IPS-15b (cell line): ENCODE data around the gene LHFPL3.

Experiments
- H3K27me3 ChIP-seq: one replicate; pipeline ENCODE4 v1.6.1; 2013; ENCODE audit warnings: low read length; ENCODE audit not compliant: control insufficient read depth, insufficient read depth
- H3K36me3 ChIP-seq: one replicate; pipeline ENCODE4 v1.6.1; 2013; ENCODE audit warnings: low read length; ENCODE audit not compliant: control insufficient read depth, insufficient read depth
- H3K4me1 ChIP-seq: one replicate; pipeline ENCODE4 v1.6.1; 2013; ENCODE audit warnings: mild to moderate bottlenecking, low read length; ENCODE audit not compliant: control insufficient read depth, insufficient read depth
- H3K4me3 ChIP-seq: one replicate; pipeline ENCODE4 v1.5.1; 2013; ENCODE audit warnings: low read depth, low read length
- H3K9ac ChIP-seq: one replicate; pipeline ENCODE4 v1.6.1; 2013; ENCODE audit warnings: low read depth, mild to moderate bottlenecking, low read length
- H3K9me3 ChIP-seq: one replicate; pipeline ENCODE4 v1.6.1; 2013; ENCODE audit warnings: mild to moderate bottlenecking, low read length; ENCODE audit not compliant: control insufficient read depth, insufficient read depth

The LHFPL3 gene

DNA sequence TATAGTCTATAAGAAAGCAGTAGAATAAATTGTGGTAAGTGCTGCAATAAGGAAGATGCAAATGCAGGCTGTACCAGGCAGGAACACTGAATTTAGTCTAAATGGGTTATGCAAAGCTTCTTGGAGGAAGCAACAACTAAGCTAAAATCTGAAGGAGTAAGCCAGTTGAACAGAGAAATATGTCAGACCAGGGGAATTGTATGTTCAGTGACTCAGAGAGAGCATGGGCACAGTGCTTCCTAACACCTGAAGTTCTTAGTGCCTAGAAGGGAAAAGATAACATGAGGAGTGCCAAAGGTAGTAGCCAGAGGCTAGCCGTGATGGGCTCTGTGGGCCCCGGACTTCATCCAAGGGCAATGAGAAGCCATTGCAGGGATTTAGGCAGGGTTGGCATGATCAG is 481.5 kb downstream of the LHFPL3 start:
- H3K9ac ChIP-seq: no peak overlapping the region
- H3K36me3 ChIP-seq: no peaks in the 10 kb centered on the region
- no peaks in the 10 kb centered on the region for H3K9me3 ChIP-seq
- no peaks in the 10 kb centered on the region for H3K27me3 ChIP-seq
- no peak overlapping the region for H3K4me3 ChIP-seq
- H3K4me1 ChIP-seq: no peaks in the 10 kb centered on the region

DNA sequence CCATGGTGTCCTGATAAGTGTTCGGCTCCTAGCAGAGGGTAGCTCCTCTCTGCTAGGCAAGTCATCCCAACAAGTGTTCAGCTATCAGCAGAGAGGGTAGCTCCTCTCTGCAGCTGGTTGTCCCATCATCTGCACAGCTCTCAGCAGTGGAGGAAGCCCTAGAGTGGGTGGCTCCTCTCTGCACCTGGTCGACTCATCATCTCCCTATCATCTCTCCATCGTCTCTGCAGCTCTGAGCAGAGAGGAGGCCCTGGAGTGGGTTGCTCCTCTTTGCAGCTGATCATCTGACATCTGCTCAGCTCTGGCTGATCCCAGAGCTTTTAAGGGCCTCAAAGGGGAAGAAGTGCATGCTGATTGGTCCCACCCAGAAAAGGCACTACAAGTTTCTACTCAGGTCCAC is 485.7 kb downstream of the LHFPL3 start:
- H3K36me3 ChIP-seq: no peaks in the 10 kb centered on the region
- no peaks in the 10 kb centered on the region for H3K27me3 ChIP-seq
- H3K4me3 ChIP-seq: no peak overlapping the region
- no peaks in the 10 kb centered on the region for H3K9me3 ChIP-seq
- H3K9ac ChIP-seq: no peak overlapping the region
- H3K4me1 ChIP-seq: no peaks in the 10 kb centered on the region

DNA sequence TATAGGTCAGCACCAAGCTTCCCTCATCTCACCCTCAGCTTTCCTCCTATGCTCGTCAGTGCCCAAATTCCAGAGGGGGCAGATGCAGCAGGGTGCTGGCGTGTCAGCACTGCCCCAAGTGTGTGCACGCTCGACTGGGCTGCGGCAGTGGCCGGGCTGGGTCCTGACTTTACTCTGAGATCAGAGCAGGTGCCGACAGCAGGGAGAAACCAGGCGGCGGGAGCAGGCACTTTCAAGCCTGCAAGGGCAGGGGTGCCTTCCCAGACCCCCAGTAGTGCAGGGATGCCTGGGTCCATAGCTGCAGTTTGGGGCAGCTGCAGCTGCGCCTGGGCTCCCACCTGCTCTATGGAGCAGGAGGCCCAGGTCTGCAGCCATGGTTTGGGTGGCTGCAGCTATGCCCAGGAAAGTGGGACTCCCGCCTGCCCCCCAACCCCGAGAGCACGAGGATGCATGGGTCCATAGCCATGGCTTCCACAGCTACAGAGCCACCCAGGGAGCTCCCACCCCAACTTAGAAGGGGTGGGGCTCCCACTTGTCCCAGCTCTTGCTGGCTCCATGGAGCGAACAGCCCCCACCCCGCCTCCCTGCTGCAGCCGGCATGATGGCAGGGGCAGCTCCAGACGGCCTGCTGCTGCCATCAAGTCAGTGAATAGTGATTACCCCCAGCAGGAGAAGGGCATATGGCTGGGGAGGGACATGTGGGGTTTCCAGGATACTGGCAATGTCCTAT is 486.4 kb downstream of the LHFPL3 start:
- H3K4me1 ChIP-seq: no peaks in the 10 kb centered on the region
- H3K9ac ChIP-seq: no peak overlapping the region
- no peak overlapping the region for H3K4me3 ChIP-seq
- no peaks in the 10 kb centered on the region for H3K9me3 ChIP-seq
- no peaks in the 10 kb centered on the region for H3K27me3 ChIP-seq
- no peaks in the 10 kb centered on the region for H3K36me3 ChIP-seq

DNA sequence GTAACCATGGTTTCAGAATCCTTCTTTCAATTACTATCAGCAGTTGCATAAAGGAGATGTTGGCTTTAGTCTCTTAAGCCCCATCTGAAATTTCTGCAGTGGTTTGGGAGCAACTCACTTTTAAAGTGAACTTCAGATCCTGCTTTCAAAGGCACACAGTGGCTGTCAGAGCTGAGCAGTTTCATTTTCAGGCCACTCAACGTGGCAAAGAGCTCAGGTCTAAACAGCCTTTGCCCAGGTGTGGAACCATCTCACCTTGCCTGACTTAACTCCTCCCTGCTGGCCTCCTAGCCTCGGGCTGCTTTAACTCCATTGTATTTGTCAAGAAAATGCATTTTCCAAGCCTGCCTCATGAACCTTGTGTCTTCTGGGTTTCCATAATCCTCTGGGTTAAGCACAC is 488.1 kb downstream of the LHFPL3 start:
- no peak overlapping the region for H3K9ac ChIP-seq
- no peaks in the 10 kb centered on the region for H3K27me3 ChIP-seq
- no peaks in the 10 kb centered on the region for H3K9me3 ChIP-seq
- H3K4me3 ChIP-seq: no peak overlapping the region
- no peaks in the 10 kb centered on the region for H3K36me3 ChIP-seq
- no peaks in the 10 kb centered on the region for H3K4me1 ChIP-seq

DNA sequence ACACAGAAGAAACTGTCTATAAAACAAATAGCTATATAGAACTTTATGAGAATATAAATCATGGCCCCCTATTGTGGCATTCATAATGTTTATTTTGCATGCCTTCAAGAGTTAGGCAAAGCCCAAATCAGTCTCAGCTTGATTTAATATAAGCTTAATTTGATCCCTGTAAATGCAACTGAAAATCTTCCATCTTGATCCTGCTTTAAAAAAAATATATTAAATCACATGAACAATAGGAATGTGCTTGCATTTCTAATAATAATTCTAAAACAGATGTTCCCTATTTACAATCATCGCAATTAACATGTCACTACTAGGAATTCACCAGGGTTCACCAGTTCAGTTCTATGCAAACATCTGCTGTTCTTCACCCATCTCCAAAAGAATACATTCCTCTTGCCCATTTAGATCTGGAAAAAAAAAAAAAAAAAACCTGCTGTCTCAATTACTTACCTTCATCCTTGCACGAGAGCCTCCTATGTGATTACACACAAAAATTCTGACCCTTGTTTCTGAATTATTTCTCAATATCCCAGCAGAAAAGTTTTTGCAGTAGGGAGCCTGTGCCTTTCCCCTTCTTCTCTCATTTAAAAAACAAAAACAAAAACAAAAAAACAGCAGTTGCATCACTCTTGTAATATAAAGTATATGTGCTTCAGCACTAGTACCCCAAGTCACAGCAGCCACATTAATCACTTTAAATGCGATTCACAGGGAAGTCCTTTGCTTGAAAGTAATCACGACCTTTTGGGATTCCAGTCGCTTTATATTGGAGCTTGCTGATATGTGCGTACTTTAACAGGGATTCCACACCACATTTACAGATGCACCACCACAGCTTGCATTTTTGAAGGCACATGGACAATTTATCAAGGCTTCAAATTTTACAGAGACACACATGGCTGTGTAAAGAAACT is 490.8 kb downstream of the LHFPL3 start:
- Histone ChIP-seq H3K4me1 (no peaks in the 10 kb centered on the region), H3K9me3 (no peaks in the 10 kb centered on the region)

DNA sequence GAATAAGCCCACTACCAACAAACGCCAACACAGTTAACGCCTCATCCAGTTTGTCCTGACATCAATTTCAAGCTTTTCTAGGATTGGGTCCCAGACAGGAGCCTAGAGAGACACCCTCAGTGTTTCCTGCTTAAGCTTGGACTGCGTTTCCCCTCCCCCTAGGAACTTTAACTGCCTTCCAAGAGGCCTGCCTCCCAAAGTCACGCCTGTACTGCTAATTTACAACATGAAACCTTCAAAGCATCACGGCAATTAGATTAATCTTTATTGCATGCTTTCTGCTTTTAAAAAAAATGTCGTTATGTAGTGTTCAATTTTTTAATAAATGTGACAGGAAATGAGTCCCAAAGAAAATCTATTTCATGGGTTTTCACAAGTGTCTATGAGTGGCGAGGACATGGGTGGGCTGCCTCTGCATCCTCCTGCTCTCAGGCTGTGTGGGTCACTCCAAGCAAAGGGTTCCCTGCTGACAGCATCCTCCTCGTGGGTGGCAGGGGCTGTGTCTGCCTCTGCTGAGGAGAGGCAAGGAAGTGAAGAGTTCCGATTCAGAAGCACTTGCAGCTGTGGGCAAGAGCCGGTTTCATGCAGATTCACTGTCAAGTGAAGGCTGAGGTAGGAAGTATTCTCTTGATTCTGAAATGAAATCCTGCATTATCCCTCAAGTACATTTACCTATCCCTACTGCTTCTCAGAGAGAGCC is 492.6 kb downstream of the LHFPL3 start:
- H3K27me3 ChIP-seq: no peaks in the 10 kb centered on the region
- H3K4me3 ChIP-seq: no peak overlapping the region
- no peaks in the 10 kb centered on the region for H3K4me1 ChIP-seq
- no peaks in the 10 kb centered on the region for H3K36me3 ChIP-seq
- no peaks in the 10 kb centered on the region for H3K9me3 ChIP-seq
- no peak overlapping the region for H3K9ac ChIP-seq

More for the DNA sequence above, 490.8 kb downstream of the LHFPL3 start:
- Histone ChIP-seq H3K4me3 (no peak overlapping the region), H3K27me3 (no peaks in the 10 kb centered on the region), H3K36me3 (no peaks in the 10 kb centered on the region), H3K9ac (no peak overlapping the region)

DNA sequence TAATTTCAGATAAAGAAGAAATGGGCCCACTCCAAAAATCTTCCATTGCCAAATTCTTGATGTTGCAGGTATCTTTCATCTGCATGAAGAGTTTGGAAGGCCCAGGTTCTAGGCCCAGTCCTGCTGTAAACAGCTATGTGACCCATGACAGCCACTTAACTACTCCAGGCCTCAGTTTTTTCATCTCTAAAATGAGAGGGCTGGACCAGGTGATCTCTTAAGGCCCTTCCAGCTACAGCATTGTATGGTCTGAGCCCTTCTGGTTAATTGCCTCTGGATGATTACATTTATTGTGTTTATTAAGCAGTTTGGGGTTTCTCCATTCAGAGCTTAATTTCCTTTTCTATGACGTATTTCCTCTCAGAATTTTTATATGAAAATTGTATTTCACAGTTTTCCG is 494.8 kb downstream of the LHFPL3 start:
- Histone ChIP-seq H3K4me3 (no peak overlapping the region), H3K4me1 (no peaks in the 10 kb centered on the region), H3K9me3 (no peaks in the 10 kb centered on the region), H3K27me3 (no peaks in the 10 kb centered on the region), H3K9ac (no peak overlapping the region), H3K36me3 (no peaks in the 10 kb centered on the region)

DNA sequence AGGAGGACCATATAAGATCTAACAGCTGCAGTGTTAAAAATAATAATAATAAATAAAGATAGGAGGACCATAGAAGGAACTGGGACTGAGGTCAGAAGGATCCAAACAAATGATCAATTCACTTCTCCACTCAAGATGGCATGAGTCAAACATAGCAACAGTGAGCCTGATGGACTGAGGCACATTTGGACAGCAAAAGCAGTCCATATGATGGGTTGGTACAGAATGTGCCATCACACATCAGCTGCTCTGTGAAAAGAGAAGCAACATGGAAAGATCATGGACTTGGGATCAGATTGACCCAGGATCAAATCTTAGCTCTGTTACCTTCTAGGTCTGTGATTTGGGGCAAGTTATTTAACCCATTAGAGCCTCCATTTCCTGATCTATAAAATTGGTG is 496.7 kb downstream of the LHFPL3 start:
- no peaks in the 10 kb centered on the region for H3K27me3 ChIP-seq
- H3K4me3 ChIP-seq: no peak overlapping the region
- H3K36me3 ChIP-seq: no peaks in the 10 kb centered on the region
- H3K4me1 ChIP-seq: no peaks in the 10 kb centered on the region
- H3K9me3 ChIP-seq: no peaks in the 10 kb centered on the region
- H3K9ac ChIP-seq: no peak overlapping the region

DNA sequence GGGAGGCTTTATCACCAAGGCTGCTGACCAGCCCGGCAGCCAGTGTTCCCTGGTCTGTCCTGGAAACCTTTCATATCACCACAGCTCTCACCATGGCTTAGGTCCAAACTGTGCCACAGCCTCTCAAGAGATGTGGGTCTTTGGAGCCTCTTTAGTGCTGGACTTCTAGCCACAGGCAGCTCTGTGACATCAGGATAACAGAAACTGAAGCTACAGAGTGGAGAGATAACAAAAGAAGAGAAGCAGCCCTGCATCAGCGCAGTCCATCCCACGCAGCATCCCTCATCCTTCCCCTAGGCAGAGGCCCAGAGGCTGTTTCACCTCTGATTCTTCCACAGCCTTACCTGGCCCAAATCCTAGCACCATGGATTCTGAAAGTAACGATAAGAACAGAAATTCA is 497.7 kb downstream of the LHFPL3 start:
- H3K9ac ChIP-seq: no peak overlapping the region
- no peaks in the 10 kb centered on the region for H3K36me3 ChIP-seq
- no peaks in the 10 kb centered on the region for H3K4me1 ChIP-seq
- no peak overlapping the region for H3K4me3 ChIP-seq
- H3K9me3 ChIP-seq: no peaks in the 10 kb centered on the region
- H3K27me3 ChIP-seq: no peaks in the 10 kb centered on the region

DNA sequence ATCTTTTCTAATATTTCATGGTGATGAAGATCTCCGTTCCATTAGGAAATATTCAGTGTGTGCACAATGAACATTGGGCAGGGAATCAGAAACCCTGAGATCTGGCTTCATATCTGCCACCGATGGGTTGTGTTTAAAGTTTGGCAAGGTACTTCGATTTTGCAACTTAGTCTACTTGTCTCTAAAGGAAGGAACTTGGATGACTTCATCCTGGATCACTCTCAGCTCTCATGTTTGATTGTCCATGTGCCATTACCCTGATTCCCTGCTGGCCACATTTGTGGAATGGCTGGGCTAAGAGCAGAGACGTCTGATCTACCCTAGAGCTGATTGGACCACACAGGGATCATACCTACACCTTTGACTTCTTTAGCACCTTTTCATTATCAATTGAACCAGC is 508.6 kb downstream of the LHFPL3 start:
- Histone ChIP-seq H3K4me3 (no peak overlapping the region), H3K9me3 (no peaks in the 10 kb centered on the region), H3K4me1 (no peaks in the 10 kb centered on the region), H3K9ac (no peak overlapping the region), H3K36me3 (no peaks in the 10 kb centered on the region), H3K27me3 (no peaks in the 10 kb centered on the region)

DNA sequence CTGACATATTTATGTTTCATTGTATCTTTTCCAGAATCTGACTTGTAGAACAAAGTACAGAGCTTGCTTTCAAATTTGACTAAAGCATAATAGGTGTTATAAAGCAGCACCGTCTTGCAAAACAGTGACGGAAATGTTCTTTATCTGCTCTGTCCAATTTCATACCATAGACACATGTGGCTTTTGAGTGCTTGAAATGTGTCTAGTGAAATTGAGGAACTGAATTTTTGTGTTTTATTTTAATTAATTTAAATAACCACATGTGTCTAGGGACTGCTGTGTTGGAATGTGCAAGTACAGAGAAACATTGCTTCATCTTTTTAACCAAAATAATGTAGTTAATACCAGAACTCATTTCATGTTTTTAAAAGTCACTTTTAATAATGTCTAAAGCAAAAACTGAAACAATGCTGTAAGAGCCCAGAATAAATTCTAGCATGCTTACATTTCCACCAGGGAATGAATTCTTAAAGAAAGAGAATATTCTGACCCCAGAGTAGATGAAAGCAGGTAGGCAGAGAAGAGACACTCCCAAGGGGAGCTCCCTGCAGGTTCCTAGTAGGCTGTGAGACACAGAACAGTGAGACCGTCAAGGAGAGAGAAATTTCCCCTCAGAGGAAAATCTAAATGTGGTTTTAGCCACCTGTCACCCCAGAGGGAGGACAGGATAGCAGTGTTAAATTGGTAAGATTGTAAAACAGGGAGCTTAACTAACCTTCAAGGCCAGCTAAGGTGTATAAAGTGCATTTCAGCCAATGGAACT is 510.3 kb downstream of the LHFPL3 start:
- Histone ChIP-seq H3K4me1 (no peaks in the 10 kb centered on the region), H3K9me3 (no peaks in the 10 kb centered on the region), H3K27me3 (no peaks in the 10 kb centered on the region), H3K36me3 (no peaks in the 10 kb centered on the region), H3K9ac (no peak overlapping the region), H3K4me3 (no peak overlapping the region)
